H1 (cell line): ENCODE results near the gene PRDM10. TPM values are rescaled to one million over a fixed set of nuclear protein-coding genes. Genes with fewer than 3 reads are reported as not detected.

Experiments used
- CTCF ChIA-PET: fragments of 300-600 bp; sonication (Branson Sonifier 250); formaldehyde crosslinking; loops from one replicate; lab custom pipeline; 2021; ENCODE audit not compliant: partially characterized antibody; lab: Charles Lee
- POLR2A ChIA-PET: fragments of 300-600 bp; sonication (Branson Sonifier 250); formaldehyde crosslinking; loops from one replicate; lab custom pipeline; 2021; ENCODE audit warnings: inconsistent platforms; ENCODE audit not compliant: partially characterized antibody; lab: Charles Lee
- DNase-seq, 2 experiments: peaks; one replicate each; pipeline versions ENCODE4 v3.0.0 to v3.0.0-alpha.2; 2010 to 2022; ENCODE audit warnings: low spot score in 2 of 2, low read depth in 1 of 2, mixed read lengths in 1 of 2
- FAIRE-seq: peaks from 2 replicates; lab custom pipeline; 2011; peaks lifted over from hg19 to GRCh38; lab: Jason Lieb, UNC
- H2AFZ ChIP-seq: 2 replicates; pipeline ENCODE4 v1.8.1; 2012; ENCODE audit warnings: low read length, inconsistent platforms
- H2AK5ac ChIP-seq: 2 replicates; pipeline ENCODE4 v1.6.1; 2013; ENCODE audit warnings: low read depth, low read length
- H2BK120ac ChIP-seq: replicated peaks from 2 replicates; pipeline ENCODE3; 2013; ENCODE audit warnings: low read depth, low read length, inconsistent platforms
- H2BK12ac ChIP-seq: 2 replicates; pipeline ENCODE4 v1.6.1; 2013; ENCODE audit warnings: low read depth, low read length
- H2BK15ac ChIP-seq: 2 replicates; pipeline ENCODE4 v1.6.1; 2013; ENCODE audit warnings: low read length
- H2BK20ac ChIP-seq: 2 replicates; pipeline ENCODE4 v1.6.1; 2013; ENCODE audit warnings: low read length
- H2BK5ac ChIP-seq: 2 replicates; pipeline ENCODE4 v1.6.1; 2013; ENCODE audit warnings: low read depth, low read length
- H3K14ac ChIP-seq: 2 replicates; pipeline ENCODE4 v1.6.1; 2013; ENCODE audit warnings: inconsistent platforms; ENCODE audit not compliant: insufficient read length
- H3K18ac ChIP-seq: 2 replicates; pipeline ENCODE4 v1.6.1; 2013; ENCODE audit warnings: low read length; ENCODE audit errors: extremely low read depth
- H3K23ac ChIP-seq: 2 replicates; pipeline ENCODE4 v1.6.1; 2013; ENCODE audit warnings: inconsistent platforms; ENCODE audit not compliant: insufficient read length
- H3K23me2 ChIP-seq: 2 replicates; pipeline ENCODE4 v1.6.1; 2013; ENCODE audit warnings: low read depth, low read length
- H3K27ac ChIP-seq: 2 replicates; pipeline ENCODE4 v1.6.1; 2011; ENCODE audit warnings: low read depth, low read length, inconsistent platforms
- H3K27me3 ChIP-seq, 4 experiments: replicated peaks in 1 of 4; 1 replicate in 1 of 4; 2 replicates in 3 of 4; pipeline versions ENCODE4 v1.6.1 to v1.8.1; 2011 to 2013; ENCODE audit warnings: low read length in 3 of 4, mild to moderate bottlenecking in 3 of 4, inconsistent platforms in 2 of 4, mixed read lengths in 2 of 4, moderate library complexity in 1 of 4; ENCODE audit not compliant: control insufficient read depth in 3 of 4, insufficient read depth in 3 of 4; ENCODE audit errors: extremely low read depth in 1 of 4
- H3K36me3 ChIP-seq, 4 experiments: 2 replicates each; pipeline versions ENCODE4 v1.6.1 to v1.8.1; 2011 to 2013; ENCODE audit warnings: mild to moderate bottlenecking in 4 of 4, low read length in 3 of 4, moderate library complexity in 2 of 4, control low read depth in 1 of 4, inconsistent platforms in 1 of 4; ENCODE audit not compliant: insufficient read depth in 4 of 4, control insufficient read depth in 2 of 4
- H3K4ac ChIP-seq: replicated peaks from 2 replicates; pipeline ENCODE3; 2013; ENCODE audit warnings: low read length, low read depth, mixed read lengths, inconsistent platforms; ENCODE audit not compliant: insufficient read length
- H3K4me1 ChIP-seq, 4 experiments: replicated peaks in 1 of 4; 1 replicate in 1 of 4; 2 replicates in 3 of 4; pipeline versions ENCODE4 v1.6.1 to v1.8.1; 2011 to 2013; ENCODE audit warnings: low read length in 3 of 4, inconsistent platforms in 2 of 4, mixed read lengths in 1 of 4; ENCODE audit not compliant: insufficient read depth in 4 of 4, control insufficient read depth in 3 of 4
- H3K4me2 ChIP-seq, 2 experiments: 2 replicates each; pipeline versions ENCODE4 v1.6.1 to v1.8.1; 2011 to 2013; ENCODE audit warnings: low read depth in 2 of 2, low read length in 2 of 2, control low read depth in 1 of 2, inconsistent platforms in 1 of 2, mild to moderate bottlenecking in 1 of 2; ENCODE audit not compliant: insufficient read depth in 1 of 2
- H3K4me3 ChIP-seq, 4 experiments: fragments of 200-600, 300-600 bp in 1 of 4; sonication (generic), shearing (Covaris generic), sonication (Bioruptor Twin) in 1 of 4; 2 replicates each; pipeline versions ENCODE4 v1.5.1 to v1.8.1; 2011 to 2016; ENCODE audit warnings: low read length in 4 of 4, low read depth in 3 of 4, control low read depth in 2 of 4, inconsistent platforms in 2 of 4, mild to moderate bottlenecking in 2 of 4, mixed read lengths in 1 of 4, moderate library complexity in 1 of 4; ENCODE audit not compliant: insufficient read depth in 2 of 4; ENCODE audit errors: extremely low read depth in 1 of 4
- H3K56ac ChIP-seq: replicated peaks from 2 replicates; pipeline ENCODE3; 2013; ENCODE audit warnings: low read depth, mild to moderate bottlenecking, mixed read lengths, low read length, inconsistent platforms; ENCODE audit not compliant: insufficient read length
- H3K79me1 ChIP-seq: 2 replicates; pipeline ENCODE4 v1.6.1; 2013; ENCODE audit warnings: low read depth, low read length, control low read depth
- H3K79me2 ChIP-seq, 2 experiments: 2 replicates each; pipeline versions ENCODE4 v1.6.1 to v1.8.1; 2012 to 2013; ENCODE audit warnings: low read length in 2 of 2, mild to moderate bottlenecking in 2 of 2, inconsistent platforms in 1 of 2; ENCODE audit not compliant: insufficient read depth in 2 of 2, control insufficient read depth in 1 of 2
- H3K9ac ChIP-seq, 4 experiments: replicated peaks in 1 of 4; 1 replicate in 1 of 4; 2 replicates in 3 of 4; pipeline versions ENCODE4 v1.6.1 to v1.8.1; 2011 to 2013; ENCODE audit warnings: low read depth in 3 of 4, low read length in 3 of 4, control low read depth in 2 of 4, mild to moderate bottlenecking in 2 of 4, moderate library complexity in 2 of 4, inconsistent platforms in 1 of 4; ENCODE audit errors: extremely low read depth in 1 of 4
- H3K9me3 ChIP-seq, 2 experiments: 2 replicates each; pipeline versions ENCODE4 v1.6.1 to v1.8.1; 2012 to 2013; ENCODE audit warnings: mild to moderate bottlenecking in 2 of 2, moderate library complexity in 2 of 2, control low read depth in 1 of 2, inconsistent platforms in 1 of 2, low read depth in 1 of 2, low read length in 1 of 2, mixed read lengths in 1 of 2; ENCODE audit not compliant: insufficient read depth in 2 of 2
- H4K20me1 ChIP-seq, 2 experiments: replicated peaks in 1 of 2; 2 replicates each; pipeline versions ENCODE3 to v1.8.1; 2011 to 2013; ENCODE audit warnings: inconsistent platforms in 2 of 2, low read length in 2 of 2, mild to moderate bottlenecking in 1 of 2; ENCODE audit not compliant: insufficient read depth in 2 of 2, control insufficient read depth in 1 of 2
- H4K5ac ChIP-seq: 2 replicates; pipeline ENCODE4 v1.6.1; 2013; ENCODE audit warnings: low read length, low read depth, mixed read lengths, inconsistent platforms; ENCODE audit not compliant: insufficient read length
- H4K8ac ChIP-seq: 2 replicates; pipeline ENCODE4 v1.8.0; 2013; ENCODE audit warnings: mild to moderate bottlenecking, moderate library complexity, low read length, inconsistent platforms; ENCODE audit not compliant: insufficient read depth; ENCODE audit errors: extremely low read depth
- H4K91ac ChIP-seq: replicated peaks from 2 replicates; pipeline ENCODE3; 2013; ENCODE audit warnings: low read length, mixed read lengths, inconsistent platforms; ENCODE audit not compliant: insufficient read length
- BACH1 ChIP-seq: IDR thresholded peaks from 2 replicates; pipeline ENCODE4 v1.6.1; 2012; ENCODE audit warnings: low read length, improper control_type of control experiment
- BRCA1 ChIP-seq: IDR thresholded peaks from 2 replicates; pipeline ENCODE4 v1.6.1; 2012; ENCODE audit warnings: low read depth, low read length, improper control_type of control experiment
- CEBPB ChIP-seq: IDR thresholded peaks from 2 replicates; pipeline ENCODE4 v1.6.1; 2012; ENCODE audit warnings: low read depth, low read length
- CHD1 ChIP-seq: IDR thresholded peaks from 2 replicates; pipeline ENCODE4 v1.6.1; 2012; ENCODE audit warnings: low read depth, low read length, improper control_type of control experiment
- E2F6 ChIP-seq: IDR thresholded peaks from 2 replicates; pipeline ENCODE4 v1.6.1; 2012; ENCODE audit warnings: inconsistent platforms
- EGR1 ChIP-seq: IDR thresholded peaks from 2 replicates; pipeline ENCODE4 v1.6.1; 2011; ENCODE audit warnings: low read depth, low read length, borderline replicate concordance
- KDM5A ChIP-seq: fragments of 200-600 bp; IDR thresholded peaks from 2 replicates; pipeline ENCODE4 v1.7.1; 2012; ENCODE audit warnings: mild to moderate bottlenecking, low read length, inconsistent platforms, mixed read lengths
- MAX ChIP-seq: IDR thresholded peaks from 2 replicates; pipeline ENCODE4 v1.6.1; 2012; ENCODE audit warnings: inconsistent platforms
- NRF1 ChIP-seq: IDR thresholded peaks from 2 replicates; pipeline ENCODE4 v1.6.1; 2011; ENCODE audit warnings: mild to moderate bottlenecking, low read depth, low read length, improper control_type of control experiment
- POU5F1 ChIP-seq: IDR thresholded peaks from 2 replicates; pipeline ENCODE4 v1.6.1; 2011; ENCODE audit warnings: low read depth, mild to moderate bottlenecking, low read length, moderate library complexity
- RAD21 ChIP-seq, 2 experiments: IDR thresholded peaks in 1 of 2; conservative IDR thresholded peaks in 1 of 2; 2 replicates each; pipeline ENCODE4 v1.6.1; 2011; ENCODE audit warnings: low read depth in 2 of 2, low read length in 2 of 2, improper control_type of control experiment in 1 of 2, inconsistent platforms in 1 of 2, mild to moderate bottlenecking in 1 of 2, moderate library complexity in 1 of 2
- SP1 ChIP-seq: IDR thresholded peaks from 2 replicates; pipeline ENCODE4 v1.6.1; 2011; ENCODE audit warnings: low read depth, low read length
- SP2 ChIP-seq: IDR thresholded peaks from 2 replicates; pipeline ENCODE4 v1.6.1; 2012; ENCODE audit warnings: mild to moderate bottlenecking, low read length, inconsistent platforms
- TEAD4 ChIP-seq: IDR thresholded peaks from 2 replicates; pipeline ENCODE4 v1.6.1; 2012; ENCODE audit warnings: low read depth, low read length, inconsistent platforms, mixed read lengths
- YY1 ChIP-seq: IDR thresholded peaks from 2 replicates; pipeline ENCODE4 v1.6.1; 2011; ENCODE audit warnings: low read depth, mild to moderate bottlenecking, low read length
- WGBS, 2 experiments: shearing (Covaris generic) in 1 of 2; methylation state at CpG; one replicate each; pipeline versions ENCODE4 v1.1.6 to v1.1.7; 2013 to 2015; ENCODE audit warnings: low lambda C conversion rate in 2 of 2, mixed read lengths in 2 of 2, inconsistent platforms in 1 of 2, low coverage in 1 of 2, missing lambda C conversion rate in 1 of 2; ENCODE audit not compliant: insufficient replicate concordance in 2 of 2, insufficient coverage in 1 of 2, insufficient read length in 1 of 2; ENCODE audit errors: extremely low coverage in 1 of 2, missing lambda C conversion rate in 1 of 2; 5-methylcytosine and 5-hydroxymethylcytosine counted together
- polyA plus RNA-seq, 7 experiments: library from polyadenylated mRNA; depleted of rRNA in 3 of 7; stranded (reverse) in 5 of 7; unstranded in 2 of 7; fragments of >200 nt in 5 of 7; fragments of 200-250 nt in 2 of 7; gene quantifications; 1 replicate in 5 of 7; 2 replicates in 1 of 7; 4 replicates in 1 of 7; pipeline versions ENCODE4 v1.2.1 to v1.2.3, GENCODE V29; 2011 to 2013; ENCODE audit warnings: missing spikeins in 2 of 7, mixed read lengths in 2 of 7
- total RNA-seq: library from RNA; stranded (reverse); fragmentation: NEBNext Ultra II Directional; extraction: Animal tissue kit (Norgen Biotek cat#: 25700); gene quantifications from 2 replicates; pipeline ENCODE4 v1.2.1, GENCODE V29; 2021

Gene PRDM10
- total and polyA plus RNA-seq, 2 of the 8 experiments (the other 6 are each of a cell fraction or from before 2014, with no cell fraction given): 15.5 to 19.2 TPM

- no peak overlapping the region for H4K91ac ChIP-seq
- no peak overlapping the region for H4K8ac ChIP-seq
- H2BK5ac ChIP-seq: no peak overlapping the region
- no peak overlapping the region for H3K4me3 ChIP-seq
- no peaks in the 10 kb centered on the region for H3K23me2 ChIP-seq
- no peak overlapping the region for H3K4me2 ChIP-seq
- no peak overlapping the region for H2BK20ac ChIP-seq
- H2BK12ac ChIP-seq: no peak overlapping the region
- POLR2A ChIA-PET: no interaction called here
- H3K9me3 ChIP-seq: peaks cover 0 to 7% of the 10 kb centered on the region in 2 experiments; a peak in 1 of 4 replicates
- WGBS, 2 experiments: 96% methylated on average over 1 of the region's 1 CpG; no CpG with 5 or more reads in 1 of the 2 experiments
- H3K56ac ChIP-seq: no peak overlapping the region
- H3K27ac ChIP-seq: no peak overlapping the region
- H2BK120ac ChIP-seq: no peak overlapping the region
- no peak for TF ChIP-seq CHD1
- no peak for TF ChIP-seq YY1
- no peak for TF ChIP-seq KDM5A
- no peak for TF ChIP-seq SP1
- TF ChIP-seq EGR1: no peak
- no peak for TF ChIP-seq MAX
- no peak for TF ChIP-seq BACH1
- no peak for TF ChIP-seq NRF1
- no peak for TF ChIP-seq CEBPB
- no peak for TF ChIP-seq POU5F1
- no peak for TF ChIP-seq SP2
- no peak for TF ChIP-seq E2F6
- no peak for TF ChIP-seq RAD21 (IDR thresholded peaks at IDR 0.05 in 1 of 2, conservative IDR thresholded peaks at IDR 0.05 in 1 of 2; ENCODE audit: low read depth in 2 of 2, low read length in 2 of 2)
- TF ChIP-seq BRCA1: no peak
- TF ChIP-seq TEAD4: no peak
- H2BK15ac ChIP-seq: no peak overlapping the region
- H3K23ac ChIP-seq: no peak overlapping the region
- H3K18ac ChIP-seq: no peak overlapping the region
- H3K27me3 ChIP-seq: no peaks in the 10 kb centered on the region
- H4K5ac ChIP-seq: no peak overlapping the region
- no peak overlapping the region for H3K9ac ChIP-seq
- no peak for FAIRE-seq
- H4K20me1 ChIP-seq: no peaks in the 10 kb centered on the region
- no peaks in the 10 kb centered on the region; a peak in 1 of 7 replicates for H3K4me1 ChIP-seq
- no peaks in the 10 kb centered on the region for H3K79me1 ChIP-seq
- H3K79me2 ChIP-seq: no peaks in the 10 kb centered on the region
- no peak overlapping the region for H3K4ac ChIP-seq
- CTCF ChIA-PET: interaction anchor here (0.8 kb wide), 1 partner anchor 14 kb away, joined by 3 read pairs; no protein-coding TSS in a partner anchor
- H3K36me3 ChIP-seq: no peaks in the 10 kb centered on the region
- H2AK5ac ChIP-seq: no peak overlapping the region
- H3K14ac ChIP-seq: no peak overlapping the region
- no peak for DNase-seq
- no peak overlapping the region for H2AFZ ChIP-seq
Measured at GRCh38 chr11:130024361-130024760, 21.7 kb upstream of the PRDM10 start.
